ENCODE results near the gene TM9SF4.

DNA sequence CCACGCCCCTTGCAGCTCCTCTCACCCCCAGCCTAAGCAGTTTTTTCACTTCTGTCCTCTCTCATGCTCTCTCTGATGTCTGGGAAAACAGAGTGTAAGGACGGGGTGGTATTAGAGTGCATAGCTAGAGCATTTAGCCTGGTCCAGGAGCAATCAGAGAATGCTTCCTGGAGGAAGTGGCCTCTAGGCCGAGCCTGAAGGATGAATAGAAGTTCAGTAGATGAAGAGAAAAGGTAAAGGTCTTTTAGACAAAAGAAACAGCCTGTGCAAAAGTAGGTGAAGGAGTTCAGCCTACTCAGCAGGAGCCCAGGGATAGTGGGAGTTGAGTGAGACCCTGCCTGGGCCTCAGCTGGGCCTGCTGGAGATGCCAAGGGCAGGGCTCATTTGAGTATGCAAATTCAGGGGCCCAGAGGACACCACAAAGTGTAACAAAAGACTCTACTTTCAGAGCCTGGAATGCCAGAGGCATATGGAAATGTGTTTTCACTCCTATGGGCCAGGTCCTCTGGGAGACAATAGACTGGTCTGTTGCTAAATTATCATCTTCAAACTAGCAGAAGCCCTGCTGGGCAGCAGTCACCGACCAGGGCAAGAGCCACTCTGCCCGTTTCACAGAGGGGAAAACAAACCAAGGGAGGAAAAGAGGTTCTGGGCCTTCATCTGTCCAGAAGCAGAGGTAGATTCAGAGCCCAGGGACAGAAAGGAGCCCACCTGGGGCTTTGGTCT lies 19.7 kb upstream of the TM9SF4 start:
- TF ChIP-seq TAF1 (IDR thresholded peaks at IDR 0.05; ENCODE audit: borderline replicate concordance, insufficient read depth, low read length): no peak
- no peak for TF ChIP-seq POLR2AphosphoS5 (IDR thresholded peaks at IDR 0.05; ENCODE audit: low read depth, low read length)
- TF ChIP-seq, protein P1, sequence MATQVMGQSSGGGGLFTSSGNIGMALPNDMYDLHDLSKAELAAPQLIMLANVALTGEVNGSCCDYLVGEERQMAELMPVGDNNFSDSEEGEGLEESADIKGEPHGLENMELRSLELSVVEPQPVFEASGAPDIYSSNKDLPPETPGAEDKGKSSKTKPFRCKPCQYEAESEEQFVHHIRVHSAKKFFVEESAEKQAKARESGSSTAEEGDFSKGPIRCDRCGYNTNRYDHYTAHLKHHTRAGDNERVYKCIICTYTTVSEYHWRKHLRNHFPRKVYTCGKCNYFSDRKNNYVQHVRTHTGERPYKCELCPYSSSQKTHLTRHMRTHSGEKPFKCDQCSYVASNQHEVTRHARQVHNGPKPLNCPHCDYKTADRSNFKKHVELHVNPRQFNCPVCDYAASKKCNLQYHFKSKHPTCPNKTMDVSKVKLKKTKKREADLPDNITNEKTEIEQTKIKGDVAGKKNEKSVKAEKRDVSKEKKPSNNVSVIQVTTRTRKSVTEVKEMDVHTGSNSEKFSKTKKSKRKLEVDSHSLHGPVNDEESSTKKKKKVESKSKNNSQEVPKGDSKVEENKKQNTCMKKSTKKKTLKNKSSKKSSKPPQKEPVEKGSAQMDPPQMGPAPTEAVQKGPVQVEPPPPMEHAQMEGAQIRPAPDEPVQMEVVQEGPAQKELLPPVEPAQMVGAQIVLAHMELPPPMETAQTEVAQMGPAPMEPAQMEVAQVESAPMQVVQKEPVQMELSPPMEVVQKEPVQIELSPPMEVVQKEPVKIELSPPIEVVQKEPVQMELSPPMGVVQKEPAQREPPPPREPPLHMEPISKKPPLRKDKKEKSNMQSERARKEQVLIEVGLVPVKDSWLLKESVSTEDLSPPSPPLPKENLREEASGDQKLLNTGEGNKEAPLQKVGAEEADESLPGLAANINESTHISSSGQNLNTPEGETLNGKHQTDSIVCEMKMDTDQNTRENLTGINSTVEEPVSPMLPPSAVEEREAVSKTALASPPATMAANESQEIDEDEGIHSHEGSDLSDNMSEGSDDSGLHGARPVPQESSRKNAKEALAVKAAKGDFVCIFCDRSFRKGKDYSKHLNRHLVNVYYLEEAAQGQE (IDR thresholded peaks at IDR 0.05; ENCODE audit: insufficient read depth in 1 of 2, low read depth in 2 of 2, low read length in 2 of 2): no peak

Data from PFSK-1 (cell line).